Measurements from ENCODE around the gene CYTH4. TPM values are rescaled to one million over a fixed set of nuclear protein-coding genes. Genes with fewer than 3 reads are reported as not detected.
A peak's percentile ranks its signal among the peaks of the same experiment; 100 is the strongest.

The CYTH4 gene
- total RNA-seq, 5 donors from 2014 or later (not counting 1 experiment from before 2014, with no cell fraction given), result 146 to 181 (median 151) TPM

GRCh38 chr22:37267135-37267587 is 15.1 kb upstream of the CYTH4 start:
- DNase-seq (peak; percentile 26 to 81 (median 61)), ATAC-seq (replicated peaks in 1 of 4) (peak; percentile 90 to 95 (median 90))
- Mint-ChIP-seq H3K4me1 (peaks cover 28 to 31% (median 29%) of the 10 kb centered on the region in 3 donors), H3K36me3 (no peaks in the 10 kb centered on the region), H3K9me3 (no peaks in the 10 kb centered on the region), H3K27me3 (no peaks in the 10 kb centered on the region), H3K4me3 (peak overlapping the region; percentile 84 to 88 (median 87)), H3K27ac (peak overlapping the region; percentile 93 to 94)
- peak overlapping the region; percentile 83 for H3K27ac ChIP-seq (ENCODE audit: low read length)
- H3K27me3 ChIP-seq (replicated peaks in 1 of 2; ENCODE audit: control insufficient read depth in 2 of 2, extremely low read depth in 1 of 2, insufficient read depth in 2 of 2, low read length in 1 of 2), result no peaks in the 10 kb centered on the region
- H3K4me1 ChIP-seq (ENCODE audit: control insufficient read depth in 1 of 2, extremely low read depth in 1 of 2, insufficient read depth in 2 of 2, low read length in 2 of 2), result peaks cover 8 to 16% of the 10 kb centered on the region in 2 experiments
- ChIA-PET POLR2A (no interaction called here), CTCF (interaction anchor here in 1 of 2 donors (0.6 to 1.4 kb wide), 2 partner anchors 29 to 162 kb away, joined by 3 read pairs; no protein-coding TSS in a partner anchor)
- peak overlapping the region; percentile 68 to 80 for H3K4me3 ChIP-seq (ENCODE audit: control insufficient read depth in 1 of 2, extremely low read depth in 1 of 2, low read length in 1 of 2)
- H3K36me3 ChIP-seq (ENCODE audit: control insufficient read depth in 2 of 2, extremely low read depth in 1 of 2, insufficient read depth in 1 of 2, low read length in 1 of 2), result no peaks in the 10 kb centered on the region
- 0% methylated on average over 12 of the region's 22 CpGs for WGBS (ENCODE audit: insufficient coverage)
- H3K9me3 ChIP-seq, result no peaks in the 10 kb centered on the region

- Histone ChIP-seq H3K27me3 (replicated peaks in 1 of 2; ENCODE audit: control insufficient read depth in 2 of 2, extremely low read depth in 1 of 2, insufficient read depth in 2 of 2, low read length in 1 of 2) (no peaks in the 10 kb centered on the region), H3K4me3 (ENCODE audit: control insufficient read depth in 1 of 2, extremely low read depth in 1 of 2, low read length in 1 of 2) (peak overlapping the region in 1 of 2 donors; percentile 68), H3K9me3 (no peaks in the 10 kb centered on the region), H3K27ac (ENCODE audit: low read length) (peak overlapping the region; percentile 83), H3K36me3 (ENCODE audit: control insufficient read depth in 2 of 2, extremely low read depth in 1 of 2, insufficient read depth in 1 of 2, low read length in 1 of 2) (no peaks in the 10 kb centered on the region), H3K4me1 (ENCODE audit: control insufficient read depth in 1 of 2, extremely low read depth in 1 of 2, insufficient read depth in 2 of 2, low read length in 2 of 2) (peaks cover 8 to 16% of the 10 kb centered on the region in 2 experiments)
- peak overlapping the region; percentile 84 to 88 (median 87) for H3K4me3 Mint-ChIP-seq
- H3K27me3 Mint-ChIP-seq, result no peaks in the 10 kb centered on the region
- H3K27ac Mint-ChIP-seq, result peak overlapping the region; percentile 93 to 94
- no peak for ATAC-seq (replicated peaks in 1 of 4)
- peaks cover 28 to 31% (median 29%) of the 10 kb centered on the region in 3 donors for H3K4me1 Mint-ChIP-seq
- H3K9me3 Mint-ChIP-seq, result no peaks in the 10 kb centered on the region
- WGBS (ENCODE audit: insufficient coverage), result 47% methylated on average over 5 of the region's 11 CpGs
- no peaks in the 10 kb centered on the region for H3K36me3 Mint-ChIP-seq
- ChIA-PET POLR2A (interaction anchor here (0.6 to 0.7 kb wide), 4 partner anchors 22 to 299 kb away, joined by 3 to 7 read pairs (median 4); no protein-coding TSS in a partner anchor), CTCF (interaction anchor here (0.6 to 1.4 kb wide), 5 partner anchors 14 to 161 kb away, joined by 3 to 4 read pairs (median 3); partner anchors contain the start of gene CYTH4 (in 1 of the 2))
- DNase-seq, result peak in 1 of 35 experiments; percentile 26
Observed at GRCh38 chr22:37267661-37268413, 14.5 kb upstream of the CYTH4 start.

- WGBS (ENCODE audit: insufficient coverage), result 94% methylated on average over 2 of the region's 8 CpGs
- Histone ChIP-seq H3K4me1 (ENCODE audit: control insufficient read depth in 1 of 2, extremely low read depth in 1 of 2, insufficient read depth in 2 of 2, low read length in 2 of 2) (peaks cover 8 to 16% of the 10 kb centered on the region in 2 experiments), H3K27ac (ENCODE audit: low read length) (no peak overlapping the region), H3K9me3 (no peaks in the 10 kb centered on the region), H3K36me3 (ENCODE audit: control insufficient read depth in 2 of 2, extremely low read depth in 1 of 2, insufficient read depth in 1 of 2, low read length in 1 of 2) (no peaks in the 10 kb centered on the region), H3K4me3 (ENCODE audit: control insufficient read depth in 1 of 2, extremely low read depth in 1 of 2, low read length in 1 of 2) (no peak overlapping the region), H3K27me3 (replicated peaks in 1 of 2; ENCODE audit: control insufficient read depth in 2 of 2, extremely low read depth in 1 of 2, insufficient read depth in 2 of 2, low read length in 1 of 2) (peaks cover 0 to 3% of the 10 kb centered on the region in 2 experiments)
- ChIA-PET CTCF (interaction anchor here in 1 of 2 donors (0.8 kb wide), 1 partner anchor 24 kb away, joined by 3 read pairs; no protein-coding TSS in a partner anchor), POLR2A (no interaction called here)
- Mint-ChIP-seq H3K4me3 (no peak overlapping the region), H3K27me3 (no peaks in the 10 kb centered on the region), H3K36me3 (no peaks in the 10 kb centered on the region), H3K27ac (peak overlapping the region; percentile 13 to 25), H3K4me1 (peaks cover 28 to 38% (median 29%) of the 10 kb centered on the region in 3 donors), H3K9me3 (no peaks in the 10 kb centered on the region)
- peak in 1 of 35 experiments; percentile 33 for DNase-seq
- no peak for ATAC-seq (replicated peaks in 1 of 4)
Observed at GRCh38 chr22:37269936-37270678, 12.2 kb upstream of the CYTH4 start.

GRCh38 chr22:37270928-37271650 is 11.2 kb upstream of the CYTH4 start:
- Mint-ChIP-seq H3K9me3 (no peaks in the 10 kb centered on the region), H3K4me1 (peaks cover 29 to 41% (median 35%) of the 10 kb centered on the region in 3 donors), H3K36me3 (no peaks in the 10 kb centered on the region), H3K4me3 (no peak overlapping the region), H3K27me3 (no peaks in the 10 kb centered on the region), H3K27ac (no peak overlapping the region)
- DNase-seq (no peak), ATAC-seq (replicated peaks in 1 of 4) (no peak)
- no peaks in the 10 kb centered on the region for H3K9me3 ChIP-seq
- POLR2A ChIA-PET, result no interaction called here
- no peak overlapping the region for H3K4me3 ChIP-seq (ENCODE audit: control insufficient read depth in 1 of 2, extremely low read depth in 1 of 2, low read length in 1 of 2)
- H3K27me3 ChIP-seq (replicated peaks in 1 of 2; ENCODE audit: control insufficient read depth in 2 of 2, extremely low read depth in 1 of 2, insufficient read depth in 2 of 2, low read length in 1 of 2), result peaks cover 0 to 3% of the 10 kb centered on the region in 2 experiments
- peaks cover 8 to 21% of the 10 kb centered on the region in 2 experiments for H3K4me1 ChIP-seq (ENCODE audit: control insufficient read depth in 1 of 2, extremely low read depth in 1 of 2, insufficient read depth in 2 of 2, low read length in 2 of 2)
- no peaks in the 10 kb centered on the region for H3K36me3 ChIP-seq (ENCODE audit: control insufficient read depth in 2 of 2, extremely low read depth in 1 of 2, insufficient read depth in 1 of 2, low read length in 1 of 2)
- WGBS (ENCODE audit: insufficient coverage), result 97% methylated on average over 7 of the region's 8 CpGs
- CTCF ChIA-PET, result no interaction called here
- no peak overlapping the region for H3K27ac ChIP-seq (ENCODE audit: low read length)

- WGBS (ENCODE audit: insufficient coverage), result 33% methylated on average over 6 of the region's 17 CpGs
- POLR2A ChIA-PET, result no interaction called here
- Histone ChIP-seq H3K36me3 (ENCODE audit: control insufficient read depth in 2 of 2, extremely low read depth in 1 of 2, insufficient read depth in 1 of 2, low read length in 1 of 2) (no peaks in the 10 kb centered on the region), H3K4me1 (ENCODE audit: control insufficient read depth in 1 of 2, extremely low read depth in 1 of 2, insufficient read depth in 2 of 2, low read length in 2 of 2) (peaks cover 8 to 11% of the 10 kb centered on the region in 2 experiments), H3K27me3 (replicated peaks in 1 of 2; ENCODE audit: control insufficient read depth in 2 of 2, extremely low read depth in 1 of 2, insufficient read depth in 2 of 2, low read length in 1 of 2) (peaks cover 0 to 3% of the 10 kb centered on the region in 2 experiments), H3K4me3 (ENCODE audit: control insufficient read depth in 1 of 2, extremely low read depth in 1 of 2, low read length in 1 of 2) (no peak overlapping the region), H3K9me3 (no peaks in the 10 kb centered on the region), H3K27ac (ENCODE audit: low read length) (no peak overlapping the region)
- ATAC-seq (replicated peaks in 1 of 4) (no peak), DNase-seq (no peak)
- Mint-ChIP-seq H3K27ac (no peak overlapping the region), H3K27me3 (no peaks in the 10 kb centered on the region), H3K36me3 (no peaks in the 10 kb centered on the region), H3K9me3 (no peaks in the 10 kb centered on the region), H3K4me3 (no peak overlapping the region), H3K4me1 (peaks cover 12 to 28% (median 22%) of the 10 kb centered on the region in 3 donors)
- CTCF ChIA-PET, result no interaction called here
Observed at GRCh38 chr22:37273126-37273845, 9.0 kb upstream of the CYTH4 start.

Data from T-cell (primary cell).